ENCODE measurements around the gene PRICKLE1. TPM values are rescaled to one million over a fixed set of nuclear protein-coding genes. Genes with fewer than 3 reads are reported as not detected.

The PRICKLE1 gene
- total and polyA plus RNA-seq, 2 of the 4 experiments (the other 2 are of a cell fraction), result 21.3 to 21.7 TPM

- H3K56ac ChIP-seq (ENCODE audit: extremely low read depth, insufficient read depth, low read length), result no peak overlapping the region
- no peaks in the 10 kb centered on the region for H3K36me3 ChIP-seq (ENCODE audit: control insufficient read depth, insufficient read depth, low read length)
- ChIA-PET CTCF (no interaction called here), POLR2A (ENCODE audit: unreplicated experiment) (no interaction called here)
- H3K4me1 ChIP-seq (ENCODE audit: control insufficient read depth, insufficient read depth, low read length), result peaks cover 3% of the 10 kb centered on the region; the same call in 1 of the 2 replicates
- BruUV-seq (replicated peaks), result no TSS peak
- H4K8ac ChIP-seq (ENCODE audit: low read depth in 2 of 2, low read length in 2 of 2), result no peak overlapping the region
- H3K18ac ChIP-seq (ENCODE audit: low read depth, low read length), result no peak overlapping the region
- intact Hi-C loops (cut with micrococcal nuclease), result loop anchor here (5.0 kb wide), 1 partner anchor 45 kb away; no protein-coding TSS in a partner anchor
- H3K9me1 ChIP-seq (ENCODE audit: insufficient read depth, low read length), result no peaks in the 10 kb centered on the region
- no peak overlapping the region for H3K4ac ChIP-seq (ENCODE audit: low read depth, low read length)
- no peak overlapping the region for H2AFZ ChIP-seq (replicated peaks; ENCODE audit: low read length, poor library complexity)
- no peaks in the 10 kb centered on the region for H4K20me1 ChIP-seq (ENCODE audit: insufficient read depth, low read length)
- no peak overlapping the region for H2BK120ac ChIP-seq (ENCODE audit: low read depth, low read length)
- no peak overlapping the region for H3K4me3 ChIP-seq (ENCODE audit: insufficient read depth, low read depth, low read length)
- no peak overlapping the region for H4K5ac ChIP-seq (ENCODE audit: low read depth, low read length)
- no peak overlapping the region for H2AK9ac ChIP-seq (replicated peaks; ENCODE audit: low read depth, low read length, poor library complexity)
- ATAC-seq (ENCODE audit: low read depth), result no peak
- in situ Hi-C loops (cut with MboI; ENCODE audit: low sequenced_read_pairs), result no loop called here
- no peak overlapping the region for H3K9ac ChIP-seq (ENCODE audit: low read depth, low read length)
- TF ChIP-seq SMC3 (IDR thresholded peaks at IDR 0.05; ENCODE audit: low read depth, low read length) (no peak), CHD1 (IDR thresholded peaks at IDR 0.05; ENCODE audit: low read depth, low read length) (no peak), ELK1 (IDR thresholded peaks at IDR 0.05; ENCODE audit: borderline replicate concordance, low read depth, low read length) (no peak), NFE2L2 (IDR thresholded peaks at IDR 0.05; ENCODE audit: low read depth, low read length) (no peak), MAFK (IDR thresholded peaks at IDR 0.05; ENCODE audit: low read depth, low read length) (no peak), POLR2A (IDR thresholded peaks at IDR 0.05; ENCODE audit: low read depth, low read length) (no peak), MXI1 (IDR thresholded peaks at IDR 0.05; ENCODE audit: borderline replicate concordance, low read depth, low read length) (no peak), USF2 (IDR thresholded peaks at IDR 0.05; ENCODE audit: low read depth, low read length) (no peak), BHLHE40 (IDR thresholded peaks at IDR 0.05; ENCODE audit: low read depth, low read length) (no peak), RFX5 (IDR thresholded peaks at IDR 0.05; ENCODE audit: low read depth, low read length) (no peak), RAD21 (IDR thresholded peaks at IDR 0.05; ENCODE audit: low read length) (no peak), CTCF (conservative IDR thresholded peaks at IDR 0.05; ENCODE audit: low read depth, low read length) (no peak), MAZ (IDR thresholded peaks at IDR 0.05; ENCODE audit: borderline replicate concordance, low read depth, low read length) (no peak), FOS (IDR thresholded peaks at IDR 0.05; ENCODE audit: low read depth, low read length) (no peak), CEBPB (IDR thresholded peaks at IDR 0.05; ENCODE audit: low read depth, low read length) (no peak), RCOR1 (IDR thresholded peaks at IDR 0.05; ENCODE audit: insufficient replicate concordance, low read length) (no peak)
- DNase-seq, result no peak
- H4K91ac ChIP-seq (ENCODE audit: insufficient read depth, low read depth, low read length), result no peak overlapping the region
- no peak overlapping the region for H3K27ac ChIP-seq (ENCODE audit: insufficient read depth, low read length)
- dilution Hi-C loops (cut with HindIII; ENCODE audit: low sequenced_read_pairs, unreplicated experiment), result no loop called here
- H2BK15ac ChIP-seq (ENCODE audit: low read depth, low read length), result no peak overlapping the region
- H2AK5ac ChIP-seq (ENCODE audit: low read depth, low read length), result no peak overlapping the region
- H3K79me1 ChIP-seq (ENCODE audit: low read depth in 1 of 2, low read length in 2 of 2), result no peaks in the 10 kb centered on the region
- H3K27me3 ChIP-seq (ENCODE audit: control insufficient read depth, insufficient read depth, low read length), result peaks cover 10% of the 10 kb centered on the region
- no peaks in the 10 kb centered on the region for H3K9me3 ChIP-seq (ENCODE audit: control insufficient read depth, insufficient read depth, low read length)
- no peak overlapping the region for H2BK5ac ChIP-seq (ENCODE audit: low read depth, low read length, poor library complexity, severe bottlenecking)
- H3K14ac ChIP-seq (replicated peaks; ENCODE audit: low read depth, low read length), result no peak overlapping the region
- H3K4me2 ChIP-seq (ENCODE audit: low read depth, low read length), result no peak overlapping the region
- no peak overlapping the region for H2BK20ac ChIP-seq (ENCODE audit: low read depth, low read length)
- no peak overlapping the region for H3K23ac ChIP-seq (ENCODE audit: low read depth, low read length)
- WGBS, 2 experiments (ENCODE audit: extremely low coverage in 2 of 2, insufficient read length in 1 of 2), result 100% methylated on average over 1 of the region's 5 CpGs; no CpG with 5 or more reads in 1 of the 2 experiments
Observed at GRCh38 chr12:42607584-42608058, 18.1 kb upstream of the PRICKLE1 start.
